Sciatic nerve (tissue), 2 donors: Measurements from ENCODE around the gene CWF19L1. TPM values are rescaled to one million over a fixed set of nuclear protein-coding genes. Genes with fewer than 3 reads are reported as not detected.

Source experiments
- ATAC-seq: fragments of 200-7000 bp; cut with Tn5 transposase; one replicate; pipeline ENCODE4 v1.9.1; 2020; ENCODE audit warnings: mild to moderate bottlenecking, moderate library complexity
- DNase-seq: peaks from one replicate; pipeline ENCODE4 v3.0.0-alpha.2; 2020; ENCODE audit warnings: low spot score
- intact Hi-C: fragments of 100-400 bp; cut with DNase I; formaldehyde crosslinking; loops from one replicate; pipeline ENCODE4 v1.14.2; 2022
- total RNA-seq: library from RNA; stranded (reverse); fragmentation: NEBNext Ultra II Directional; extraction: Animal tissue kit (Norgen Biotek cat#: 25700); gene quantifications from one replicate; pipeline ENCODE4 v1.2.1, GENCODE V29; 2021
- donor health status: DM: no; HTN: no; CAD: no.
- donor health status: DM: no; HTN: no; CAD: no.

Gene CWF19L1
- total RNA-seq, 1 donor from 2014 or later = 21.1 TPM

GRCh38 chr10:100185364-100186252 is 81.8 kb downstream of the CWF19L1 start, which contains the start of gene ERLIN1:
Gene ERLIN1, minus strand, starts transcription at chr10:100186029. Its CDS starts 403 bp downstream, at chr10:100185626.
- DNase-seq (peak; percentile 94), ATAC-seq (peak; percentile 99)
- intact Hi-C loops = no loop called here

DNA sequence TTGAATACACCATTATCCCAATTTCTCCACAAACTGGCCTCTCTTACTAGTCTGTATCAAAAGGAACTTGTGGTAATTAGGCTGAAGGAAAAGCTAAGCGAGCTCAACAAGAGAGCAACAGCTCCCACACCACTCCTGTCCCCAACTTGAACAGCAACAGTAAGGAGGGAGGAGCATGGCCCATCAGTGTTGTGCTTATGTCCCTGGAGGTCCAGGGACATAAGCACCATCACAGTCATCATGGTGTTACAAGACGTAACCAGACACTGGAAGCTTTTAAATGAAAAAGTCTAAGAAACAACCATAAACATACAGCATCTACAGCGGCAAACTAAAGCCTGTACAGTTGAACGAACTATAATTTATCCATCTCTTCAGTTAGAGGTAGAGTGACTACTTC is 82.6 kb downstream of the CWF19L1 start:
- intact Hi-C loops = no loop called here
- ATAC-seq (no peak), DNase-seq (no peak)

GRCh38 chr10:100184426-100184825 is 83.0 kb downstream of the CWF19L1 start:
- no peak for ATAC-seq
- intact Hi-C loops = no loop called here

DNA sequence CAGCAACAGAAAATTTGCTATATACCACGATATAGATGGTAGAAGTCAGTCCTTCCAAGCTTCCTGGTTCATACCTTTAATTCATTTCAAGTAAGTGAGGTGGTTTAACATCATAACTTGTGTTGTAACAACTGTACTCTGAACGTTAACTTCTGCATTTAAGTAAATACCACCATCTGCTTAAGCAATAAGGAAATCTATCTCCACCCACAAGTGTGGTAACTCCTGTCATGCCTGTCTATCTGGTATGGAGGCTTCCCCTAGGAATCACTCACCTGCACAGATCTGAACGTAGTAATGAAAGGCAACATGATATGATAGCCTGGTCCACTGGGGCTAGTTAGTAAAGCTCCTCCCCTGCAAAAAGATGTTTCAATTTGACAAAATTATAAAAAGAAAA is 84.0 kb downstream of the CWF19L1 start:
- intact Hi-C loops = no loop called here
- no peak for ATAC-seq
- no peak for DNase-seq

More at GRCh38 chr10:100184426-100184825, 83.0 kb downstream of the CWF19L1 start:
- DNase-seq = no peak

- intact Hi-C loops = no loop called here
- no peak for DNase-seq
- no peak for ATAC-seq
Measured at GRCh38 chr10:100182908-100183307, 84.5 kb downstream of the CWF19L1 start.

Other genes with a start within 250 kb of the CWF19L1 start
- gene CPN1, start 185.8 kb downstream of the CWF19L1 start, total RNA-seq = not detected
- 26.3 TPM for gene ERLIN1, start 81.6 kb downstream of the CWF19L1 start, total RNA-seq
- gene CHUK, start 38.0 kb downstream of the CWF19L1 start, total RNA-seq = 22.4 TPM
- 31.3 TPM for gene BLOC1S2, start 19.0 kb upstream of the CWF19L1 start, total RNA-seq
- not detected for gene PKD2L1, start 62.6 kb upstream of the CWF19L1 start, total RNA-seq
- 300 TPM for gene SCD, start 79.6 kb upstream of the CWF19L1 start, total RNA-seq
- gene WNT8B, start 195.4 kb upstream of the CWF19L1 start, total RNA-seq = not detected